ENCODE results near the gene KANK2.

DNA sequence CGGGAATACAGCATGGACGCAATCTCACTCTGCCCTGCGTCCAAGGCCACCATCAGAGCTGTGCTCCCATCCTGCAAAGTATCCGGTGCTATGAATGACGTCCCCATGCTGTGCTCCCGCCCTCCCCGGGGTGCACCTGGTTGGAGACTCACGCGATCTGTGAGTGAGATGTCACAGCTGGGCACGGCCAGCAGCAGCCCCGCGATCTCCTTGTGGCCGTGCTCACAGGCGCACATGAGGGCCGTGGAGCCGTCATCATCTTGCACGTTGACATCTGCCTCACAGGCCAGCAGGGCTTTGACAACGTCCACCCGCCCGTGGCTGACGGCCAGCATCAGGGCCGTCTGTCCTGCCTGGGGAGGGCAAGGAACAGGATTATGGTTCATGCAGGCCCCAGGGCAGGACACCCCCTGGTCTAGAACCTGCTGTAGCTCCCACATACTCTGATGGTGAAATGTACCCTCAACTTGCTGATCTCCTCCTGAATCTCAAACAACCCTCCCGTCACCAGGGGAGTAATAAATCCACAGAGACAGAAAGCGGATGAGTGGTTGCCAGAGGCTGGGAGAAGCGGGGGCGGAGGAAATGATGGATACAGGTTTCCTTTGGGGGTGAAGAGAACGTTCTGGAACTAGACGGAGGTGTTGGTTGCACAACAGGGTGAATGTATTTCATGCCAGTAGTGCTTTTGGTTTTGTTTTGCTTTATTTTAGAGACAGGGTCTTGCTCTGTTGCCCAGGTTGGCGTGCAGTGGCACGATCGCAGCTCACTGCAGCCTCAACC lies 27.3 kb downstream of the KANK2 start:
- TF ChIP-seq CTCF (conservative IDR thresholded peaks at IDR 0.05; ENCODE audit: low read depth, low read length) (no peak), EZH2 (IDR thresholded peaks at IDR 0.05; ENCODE audit: borderline replicate concordance, low read depth, low read length, poor library complexity, severe bottlenecking) (no peak)

Measured in A673 (cell line).